HG03432 (cell line): Measurements from ENCODE around the gene ATP6AP1.

ENCODE experiments used
- ATAC-seq: cut with Tn5 transposase; IDR thresholded peaks from one replicate; pipeline ENCODE4 v1.9.1; 2021; ENCODE audit warnings: mild to moderate bottlenecking, moderate library complexity; ENCODE audit not compliant: unreplicated experiment

Gene ATP6AP1

GRCh38 chrX:154445776-154446175 lies 17.3 kb downstream of the ATP6AP1 start:
- no peak for ATAC-seq

DNA sequence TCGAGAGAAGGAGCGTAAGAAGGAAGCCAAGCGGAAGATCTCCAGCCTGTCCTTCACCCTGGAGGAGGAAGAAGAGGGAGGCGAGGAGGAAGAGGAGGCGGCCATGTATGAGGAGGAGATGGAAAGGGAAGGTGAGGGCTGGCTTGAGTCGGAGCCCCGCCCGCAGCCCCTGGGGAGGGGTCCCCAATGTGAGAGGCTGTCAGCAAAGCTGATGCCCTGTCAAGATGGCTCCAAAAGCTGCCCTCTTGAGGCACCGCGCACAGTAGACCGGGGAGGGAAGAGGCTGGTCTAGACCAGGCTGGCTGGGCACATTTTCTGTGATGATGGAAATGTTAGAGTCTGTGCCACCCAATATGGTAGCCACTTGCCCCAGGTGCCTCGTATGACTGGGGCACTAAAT lies 18.0 kb downstream of the ATP6AP1 start:
- ATAC-seq, result no peak

DNA sequence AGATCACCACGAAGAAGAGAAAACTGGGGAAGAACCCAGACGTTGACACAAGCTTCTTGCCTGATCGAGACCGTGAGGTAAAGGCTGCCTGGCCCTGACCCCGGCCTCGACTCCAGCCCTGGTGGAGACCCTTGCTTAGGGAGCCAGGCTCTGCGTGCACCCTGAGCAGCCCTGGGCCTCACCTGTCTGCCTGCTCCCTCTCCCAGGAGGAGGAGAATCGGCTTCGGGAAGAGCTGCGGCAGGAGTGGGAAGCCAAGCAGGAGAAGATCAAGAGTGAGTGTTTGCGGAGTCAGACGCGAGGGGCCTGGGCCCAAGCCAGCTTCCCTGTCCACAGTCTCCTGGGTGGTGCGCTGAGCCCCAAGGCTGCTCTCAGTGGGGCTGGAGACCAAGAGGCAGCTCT lies 20.0 kb downstream of the ATP6AP1 start:
- ATAC-seq, result no peak

DNA sequence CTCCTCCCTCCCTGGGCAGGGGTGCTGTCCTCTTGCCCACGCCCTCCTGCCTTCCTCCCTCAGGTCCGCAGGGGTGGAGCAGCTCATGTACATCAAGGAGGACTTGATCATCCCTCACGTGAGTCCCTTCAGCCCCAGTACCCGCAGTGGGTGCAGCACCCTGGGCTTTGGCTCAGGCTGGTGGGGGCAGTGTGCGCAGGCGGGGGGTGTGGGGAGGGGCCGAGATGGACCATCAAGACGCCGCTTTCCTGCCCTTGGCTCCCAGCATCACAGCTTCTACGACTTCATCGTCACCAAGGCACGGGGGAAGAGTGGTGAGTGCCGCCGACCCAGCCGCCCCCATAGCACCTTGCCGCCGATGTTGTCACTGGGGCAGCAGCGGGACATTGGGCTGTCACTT lies 21.1 kb downstream of the ATP6AP1 start:
- no peak for ATAC-seq

DNA sequence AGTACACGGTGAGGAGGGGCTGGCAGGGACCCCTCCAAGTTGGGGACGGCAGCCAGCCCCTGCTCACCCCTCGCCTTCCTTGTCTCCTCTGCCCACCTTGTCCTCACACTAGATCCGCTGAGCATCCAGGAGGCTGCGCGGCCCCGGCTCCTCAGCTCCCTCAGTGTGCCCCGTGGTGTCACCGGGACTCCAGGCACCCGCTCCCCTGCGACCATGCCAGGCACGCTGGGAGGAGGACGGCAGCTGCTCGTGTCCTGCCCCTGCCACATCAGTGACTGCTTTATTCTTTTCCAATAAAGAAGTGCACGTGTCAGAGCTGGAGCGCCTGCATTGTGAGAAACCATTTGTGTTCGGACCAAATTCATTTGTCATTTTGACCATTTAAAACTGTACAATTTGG lies 21.8 kb downstream of the ATP6AP1 start:
- ATAC-seq, result no peak

- ATAC-seq, result no peak
Observed at GRCh38 chrX:154452823-154453222, 24.3 kb downstream of the ATP6AP1 start.

DNA sequence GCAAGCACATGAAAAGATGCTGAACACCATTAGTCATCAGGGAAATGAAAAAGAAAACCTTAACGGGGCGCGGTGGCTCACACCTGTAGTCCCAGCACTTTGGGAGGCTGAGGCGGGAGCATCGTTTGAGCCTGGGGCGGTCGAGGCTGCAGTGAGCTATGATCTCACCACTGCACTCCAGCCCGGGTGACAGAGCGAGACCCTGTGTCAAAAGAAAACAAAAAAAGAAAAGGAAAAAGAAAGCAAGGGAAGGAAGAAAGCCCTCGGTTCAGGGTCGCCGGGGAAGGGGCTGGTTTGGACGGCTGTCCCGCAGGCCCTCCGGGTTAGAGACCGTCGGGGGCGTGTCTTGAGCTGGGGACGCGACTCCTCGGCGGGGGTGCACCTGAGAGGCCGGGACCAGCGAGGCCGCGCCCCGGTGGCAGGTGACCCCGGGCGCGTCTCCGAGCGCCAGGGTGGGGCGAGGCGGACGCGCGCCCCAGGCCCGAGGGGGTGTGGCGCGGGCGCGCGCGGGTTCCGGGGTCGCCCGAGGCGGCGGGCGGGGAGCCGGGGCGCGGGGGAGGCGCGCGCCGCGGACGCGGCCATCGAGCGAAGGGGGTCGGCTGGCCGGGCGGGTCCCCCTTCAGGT lies 29.1 kb downstream of the ATP6AP1 start:
- ATAC-seq, result peak; percentile 61

GRCh38 chrX:154458116-154458953 lies 29.9 kb downstream of the ATP6AP1 start, which contains the start of gene PLXNA3:
PLXNA3 (plus strand) TSS chrX:154458281; CDS start chrX:154460184, 1,903 bp downstream.
- peak; percentile 64 for ATAC-seq

DNA sequence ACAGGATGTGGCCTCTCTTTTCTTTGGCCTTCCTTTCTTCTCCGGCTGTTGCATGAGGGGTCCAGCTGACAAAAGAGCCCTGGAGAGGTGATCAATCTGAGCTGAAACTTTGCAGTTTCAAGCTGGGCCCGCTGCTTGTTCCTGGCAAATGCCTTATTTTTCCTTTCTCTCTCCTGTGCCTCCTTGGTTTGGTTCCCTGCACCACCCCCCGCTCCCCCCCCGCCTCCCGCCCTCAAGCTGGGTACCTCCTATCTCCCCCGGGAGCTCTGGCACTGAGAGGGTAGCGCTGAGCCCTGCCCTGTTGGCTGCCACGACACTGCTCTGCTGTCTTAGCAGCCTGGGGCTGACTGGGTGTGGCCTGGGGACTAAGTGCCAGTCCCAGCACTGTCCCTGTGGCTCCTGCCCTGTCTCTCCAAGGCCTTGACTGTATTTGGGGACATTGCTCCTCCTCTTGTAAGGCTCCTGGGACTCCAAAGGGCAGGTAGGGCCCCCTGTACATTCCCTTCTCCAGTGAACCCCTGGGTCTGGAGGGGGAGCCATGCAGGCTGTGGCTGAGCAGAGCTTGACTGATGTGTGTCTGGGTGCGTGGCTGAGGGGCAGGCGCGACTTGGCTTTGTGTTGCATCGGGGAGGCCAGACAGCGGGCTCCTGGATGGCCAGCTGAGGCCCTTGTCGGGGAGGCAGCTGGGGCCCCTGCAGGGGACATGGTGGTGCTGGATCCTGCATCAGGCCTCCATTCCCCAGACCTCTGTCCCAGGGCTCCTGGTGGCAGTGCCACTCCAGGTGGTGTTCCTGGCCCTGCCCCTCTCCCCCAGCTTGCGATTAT lies 30.7 kb downstream of the ATP6AP1 start:
- no peak for ATAC-seq

DNA sequence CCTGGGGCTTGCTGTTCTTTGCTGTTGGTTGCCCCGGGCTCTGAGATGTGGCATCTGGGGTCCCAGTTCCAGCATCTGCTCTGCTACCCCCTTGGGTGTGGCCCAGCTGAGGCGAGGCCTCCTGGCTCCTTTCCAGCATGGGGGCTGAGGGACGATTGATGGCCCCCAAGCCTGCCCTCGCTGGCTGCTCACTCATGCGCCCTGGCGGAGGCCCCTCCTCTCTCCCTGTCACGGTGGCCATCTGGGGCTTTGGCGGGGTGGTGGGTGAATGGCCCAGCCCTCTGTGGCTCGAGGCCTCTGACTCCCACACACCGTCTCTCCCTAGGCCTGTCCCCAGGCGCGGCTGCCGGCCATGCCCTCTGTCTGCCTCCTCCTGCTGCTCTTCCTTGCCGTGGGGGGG lies 31.4 kb downstream of the ATP6AP1 start:
- ATAC-seq, result no peak

- ATAC-seq, result no peak
Observed at GRCh38 chrX:154460326-154460725, 31.8 kb downstream of the ATP6AP1 start.

- no peak for ATAC-seq
Observed at GRCh38 chrX:154462396-154462795, 33.9 kb downstream of the ATP6AP1 start.

DNA sequence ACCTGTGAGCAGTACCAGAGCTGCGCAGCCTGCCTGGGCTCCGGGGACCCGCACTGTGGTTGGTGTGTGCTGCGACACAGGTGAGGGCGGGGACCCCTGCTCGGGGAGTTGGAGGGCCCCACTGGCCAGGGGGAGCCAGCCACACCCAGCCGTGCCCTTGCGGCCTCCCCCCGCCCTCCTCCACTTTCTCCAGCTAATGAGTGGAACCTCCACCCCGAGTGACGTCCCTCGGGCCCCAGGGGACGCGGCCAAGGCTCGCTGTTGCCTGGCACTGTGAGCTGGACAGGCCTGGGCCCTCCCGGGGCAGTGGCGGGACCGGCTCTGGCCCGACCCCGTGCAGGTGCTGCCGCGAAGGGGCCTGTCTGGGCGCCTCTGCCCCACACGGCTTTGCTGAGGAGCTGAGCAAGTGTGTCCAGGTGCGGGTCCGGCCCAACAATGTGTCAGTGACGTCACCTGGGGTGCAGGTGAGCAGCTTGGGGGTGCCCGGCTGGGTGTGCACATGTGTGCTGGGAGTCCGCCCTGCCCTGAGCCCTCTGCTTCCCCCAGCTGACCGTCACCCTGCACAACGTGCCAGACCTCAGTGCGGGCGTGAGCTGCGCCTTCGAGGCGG lies 35.2 kb downstream of the ATP6AP1 start:
- ATAC-seq, result no peak

DNA sequence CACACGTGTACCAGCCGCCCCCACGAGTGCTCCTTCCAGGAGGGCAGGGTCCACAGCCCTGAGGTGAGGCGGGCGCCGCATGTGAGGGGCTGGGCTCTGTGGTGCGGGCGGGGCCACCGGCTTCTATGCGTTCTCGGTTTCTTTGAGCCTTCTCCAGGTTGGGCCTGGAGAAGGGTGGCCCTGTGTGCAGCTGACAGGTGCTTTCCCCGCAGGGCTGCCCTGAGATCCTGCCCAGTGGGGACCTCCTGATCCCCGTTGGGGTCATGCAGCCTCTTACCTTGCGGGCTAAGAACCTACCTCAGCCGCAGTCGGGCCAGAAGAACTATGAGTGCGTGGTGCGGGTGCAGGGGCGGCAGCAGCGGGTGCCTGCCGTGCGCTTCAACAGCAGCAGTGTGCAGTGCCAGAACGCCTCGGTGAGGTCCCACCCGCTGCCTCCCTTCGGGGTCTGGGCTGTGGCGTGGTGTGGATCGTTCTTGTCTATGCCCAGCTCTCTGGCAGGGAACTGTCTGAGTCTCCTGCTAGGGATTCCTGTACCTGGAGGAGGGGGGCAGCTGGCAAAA lies 36.4 kb downstream of the ATP6AP1 start:
- ATAC-seq, result no peak

DNA sequence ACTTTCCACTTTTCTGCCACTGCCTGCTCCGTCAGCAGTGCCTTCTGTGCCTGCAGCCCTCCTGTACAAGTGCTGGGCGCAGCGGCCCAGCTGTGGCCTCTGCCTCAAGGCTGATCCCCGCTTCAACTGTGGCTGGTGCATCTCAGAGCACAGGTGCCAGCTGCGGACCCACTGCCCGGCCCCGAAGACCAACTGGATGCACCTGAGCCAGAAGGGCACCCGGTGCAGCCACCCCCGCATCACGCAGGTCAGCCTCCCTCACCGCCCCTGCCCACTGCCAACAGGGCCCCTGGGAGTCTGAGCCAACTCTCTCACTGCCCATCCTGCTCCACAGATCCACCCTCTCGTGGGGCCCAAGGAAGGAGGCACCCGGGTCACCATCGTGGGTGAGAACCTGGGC lies 37.1 kb downstream of the ATP6AP1 start:
- no peak for ATAC-seq

DNA sequence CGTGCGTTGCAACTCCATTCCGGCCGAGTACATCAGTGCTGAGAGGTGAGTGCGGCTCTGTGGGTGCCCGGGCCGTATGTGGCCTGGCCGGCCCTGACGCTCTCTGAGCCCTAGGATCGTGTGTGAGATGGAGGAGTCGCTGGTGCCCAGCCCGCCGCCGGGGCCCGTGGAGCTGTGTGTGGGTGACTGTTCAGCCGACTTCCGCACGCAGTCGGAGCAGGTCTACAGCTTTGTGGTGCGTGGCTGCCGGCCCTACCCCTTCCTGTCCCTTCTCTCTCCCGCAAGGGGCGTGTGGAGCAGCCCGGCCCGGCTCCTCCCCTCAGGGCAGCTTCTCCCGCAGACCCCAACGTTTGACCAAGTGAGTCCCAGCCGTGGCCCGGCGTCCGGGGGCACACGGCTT lies 37.6 kb downstream of the ATP6AP1 start:
- no peak for ATAC-seq

DNA sequence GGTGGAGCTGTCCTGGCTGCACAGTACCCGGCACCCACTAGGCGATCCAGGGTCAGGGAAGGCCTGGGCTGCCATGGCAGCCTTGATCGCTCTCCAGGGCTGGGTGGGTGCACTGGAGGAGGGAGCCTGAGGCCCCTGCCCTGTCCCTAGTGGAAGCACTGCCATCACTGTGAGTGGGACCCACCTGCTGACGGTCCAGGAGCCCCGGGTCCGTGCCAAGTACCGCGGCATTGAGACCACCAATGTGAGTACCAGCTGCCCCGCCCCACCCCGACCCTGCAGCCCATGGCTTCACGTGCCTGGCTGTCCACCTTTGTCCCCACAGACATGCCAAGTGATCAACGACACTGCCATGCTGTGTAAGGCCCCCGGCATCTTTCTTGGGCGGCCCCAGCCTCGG lies 38.4 kb downstream of the ATP6AP1 start:
- no peak for ATAC-seq

- no peak for ATAC-seq
Observed at GRCh38 chrX:154467556-154467955, 39.1 kb downstream of the ATP6AP1 start.

DNA sequence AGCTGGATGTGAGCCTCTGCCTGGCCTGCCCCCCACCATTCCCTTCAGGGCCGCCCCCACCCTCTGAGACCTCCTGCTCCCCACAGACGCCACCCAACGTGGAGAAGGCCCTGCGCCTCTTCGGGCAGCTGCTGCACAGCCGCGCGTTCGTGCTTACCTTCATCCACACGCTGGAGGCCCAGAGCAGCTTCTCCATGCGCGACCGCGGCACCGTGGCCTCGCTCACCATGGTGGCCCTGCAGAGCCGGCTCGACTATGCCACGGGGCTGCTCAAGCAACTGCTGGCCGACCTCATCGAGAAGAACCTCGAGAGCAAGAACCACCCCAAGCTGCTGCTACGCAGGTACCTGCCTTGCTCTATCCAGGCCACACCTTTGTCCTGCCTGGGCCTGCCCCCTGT lies 39.7 kb downstream of the ATP6AP1 start:
- no peak for ATAC-seq

DNA sequence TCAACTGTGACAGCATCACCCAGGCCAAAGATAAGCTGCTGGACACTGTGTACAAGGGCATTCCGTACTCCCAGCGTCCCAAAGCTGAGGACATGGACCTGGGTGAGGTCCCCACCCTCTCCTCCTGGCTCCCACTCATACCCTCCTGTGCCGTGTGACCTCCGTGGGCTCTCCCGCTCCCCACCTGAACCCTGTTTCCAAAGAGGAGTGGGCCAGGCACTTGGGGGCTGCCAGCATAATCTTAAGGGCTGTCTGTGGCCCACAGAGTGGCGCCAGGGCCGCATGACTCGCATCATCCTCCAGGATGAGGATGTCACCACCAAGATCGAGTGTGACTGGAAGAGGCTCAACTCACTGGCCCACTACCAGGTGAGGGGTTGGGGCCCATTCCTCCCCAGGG lies 40.6 kb downstream of the ATP6AP1 start:
- ATAC-seq, result no peak

DNA sequence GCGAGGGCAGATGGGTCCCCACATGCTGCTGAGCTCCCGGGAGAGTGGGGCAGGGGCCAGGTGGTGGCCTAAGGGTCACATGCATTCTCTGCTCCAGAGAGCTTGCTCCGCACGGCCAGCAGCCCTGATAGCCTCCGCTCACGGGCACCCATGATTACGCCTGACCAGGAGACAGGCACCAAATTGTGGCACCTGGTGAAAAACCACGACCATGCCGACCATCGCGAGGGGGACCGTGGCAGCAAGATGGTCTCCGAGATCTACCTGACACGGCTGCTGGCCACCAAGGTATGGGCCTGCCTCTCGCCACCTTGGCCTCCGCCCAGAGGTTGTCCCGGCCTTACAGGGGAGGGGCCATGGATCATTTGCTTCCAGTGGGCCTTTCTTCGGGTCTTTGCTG lies 41.4 kb downstream of the ATP6AP1 start:
- ATAC-seq, result no peak
